ENCODE measurements around the gene MPG. TPM values are rescaled to one million over a fixed set of nuclear protein-coding genes. Genes with fewer than 3 reads are reported as not detected.

The MPG gene
- total RNA-seq, 2 donors from 2014 or later, result 111 to 138 TPM

DNA sequence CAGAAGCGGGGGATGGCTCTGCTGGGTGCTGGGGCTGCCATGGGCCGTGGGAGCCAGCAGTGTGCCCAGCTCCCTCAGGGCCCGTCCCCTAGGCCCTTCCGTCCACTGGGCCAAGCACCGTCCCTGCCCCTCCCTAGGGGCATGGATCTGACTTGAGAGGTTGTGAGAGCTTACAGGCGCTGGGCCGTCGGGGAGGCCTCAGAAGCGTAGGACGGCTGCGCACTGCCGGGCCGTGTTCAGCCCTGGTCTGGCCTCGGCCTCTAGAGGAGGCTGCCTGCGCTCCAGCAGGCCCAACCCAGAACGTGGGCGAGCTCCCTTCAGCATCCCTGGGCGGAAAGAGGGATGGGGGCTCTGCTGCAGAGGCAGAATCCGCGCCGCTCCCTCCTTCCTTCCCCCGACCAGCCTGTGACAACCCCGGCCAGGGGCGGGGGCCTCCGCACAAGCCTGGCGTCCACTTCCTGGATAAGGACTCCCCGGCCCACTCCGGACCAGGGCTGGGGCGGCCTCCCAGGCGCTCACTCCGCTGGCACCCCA lies 685 bp upstream of the MPG start:
- Histone ChIP-seq H3K27me3 (replicated peaks; ENCODE audit: insufficient read depth) (no peaks in the 10 kb centered on the region), H3K4me3 (peak overlapping the region; percentile 84 to 98), H3K27ac (peak overlapping the region; percentile 88 to 91), H3K9me3 (no peaks in the 10 kb centered on the region), H3K4me1 (replicated peaks) (peaks cover 29% of the 10 kb centered on the region), H3K36me3 (peaks cover 0 to 7% of the 10 kb centered on the region in 2 donors)
- WGBS, result 19% methylated on average over 28 of the region's 31 CpGs
- intact Hi-C loops (cut with DNase I), result no loop called here
- DNase-seq (ENCODE audit: low spot score), result no peak
- TF ChIP-seq POLR2A (IDR thresholded peaks at IDR 0.05), result no peak
- TF ChIP-seq CTCF (IDR thresholded peaks at IDR 0.05), result no peak
- TF ChIP-seq POLR2AphosphoS5 (IDR thresholded peaks at IDR 0.05), result no peak

DNA sequence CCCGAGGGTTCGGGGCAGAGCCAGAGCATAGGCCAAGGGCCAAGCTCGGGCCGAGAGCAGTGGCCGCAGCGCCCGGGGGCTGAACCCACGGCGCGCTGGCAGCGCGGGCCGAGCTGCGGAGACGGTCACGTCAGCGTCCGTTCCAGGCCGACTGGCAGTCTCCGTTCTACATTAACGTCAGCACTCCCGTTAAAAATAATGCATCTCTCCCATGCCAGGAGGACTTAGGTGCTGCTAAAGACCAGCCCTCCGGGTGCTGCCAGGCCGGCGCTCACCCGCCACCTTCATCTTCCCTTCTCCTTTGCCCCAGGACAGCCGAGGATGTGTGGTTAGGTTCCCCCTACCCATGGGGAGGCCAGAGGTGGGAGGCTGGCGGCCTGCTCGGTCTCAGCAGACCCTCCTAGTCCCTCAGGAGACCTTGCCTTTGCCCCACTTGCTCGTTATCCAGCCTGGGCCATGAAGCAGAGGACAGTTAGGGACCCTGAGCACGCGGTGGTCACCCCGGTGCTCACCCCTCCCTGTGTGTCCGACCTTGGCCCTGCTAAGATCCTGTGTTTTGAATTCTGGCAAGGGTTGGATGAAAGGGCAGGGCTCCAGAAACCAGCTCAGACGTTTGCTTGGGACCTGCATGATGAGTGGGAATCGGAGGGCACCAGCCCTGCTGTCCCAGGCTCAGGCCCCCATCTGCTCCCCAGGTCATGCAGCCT lies 572 bp downstream of the MPG start:
- no peak for DNase-seq (ENCODE audit: low spot score)
- Histone ChIP-seq H3K27me3 (replicated peaks; ENCODE audit: insufficient read depth) (no peaks in the 10 kb centered on the region), H3K9me3 (no peaks in the 10 kb centered on the region), H3K4me3 (peak overlapping the region; percentile 84 to 98), H3K36me3 (peaks cover 0 to 7% of the 10 kb centered on the region in 2 donors), H3K4me1 (replicated peaks) (peaks cover 22% of the 10 kb centered on the region), H3K27ac (peak overlapping the region; percentile 88 to 91)
- TF ChIP-seq CTCF (IDR thresholded peaks at IDR 0.05), result no peak
- TF ChIP-seq POLR2AphosphoS5 (IDR thresholded peaks at IDR 0.05), result peak; percentile 9
- no peak for TF ChIP-seq POLR2A (IDR thresholded peaks at IDR 0.05)
- WGBS, result 8% methylated on average over 24 of the region's 36 CpGs
- intact Hi-C loops (cut with DNase I), result no loop called here

- peaks cover 22% of the 10 kb centered on the region for H3K4me1 ChIP-seq (replicated peaks)
- H3K27ac ChIP-seq, result peak overlapping the region; percentile 88 to 91
- H3K9me3 ChIP-seq, result no peaks in the 10 kb centered on the region
- no peak for DNase-seq (ENCODE audit: low spot score)
- H3K4me3 ChIP-seq, result peak overlapping the region; percentile 84 to 98
- peaks cover 0 to 7% of the 10 kb centered on the region in 2 donors for H3K36me3 ChIP-seq
- no peak for TF ChIP-seq POLR2A (IDR thresholded peaks at IDR 0.05)
- TF ChIP-seq CTCF (IDR thresholded peaks at IDR 0.05), result no peak
- no peak for TF ChIP-seq POLR2AphosphoS5 (IDR thresholded peaks at IDR 0.05)
- 77% methylated on average over 31 of the region's 32 CpGs for WGBS
- no peaks in the 10 kb centered on the region for H3K27me3 ChIP-seq (replicated peaks; ENCODE audit: insufficient read depth)
- intact Hi-C loops (cut with DNase I), result no loop called here
These were observed 1.4 kb downstream of the MPG start for GRCh38 chr16:79151-80054.

GRCh38 chr16:83060-83603 lies 5.1 kb downstream of the MPG start:
- DNase-seq (ENCODE audit: low spot score), result no peak
- intact Hi-C loops (cut with DNase I), result no loop called here
- Histone ChIP-seq H3K27me3 (replicated peaks; ENCODE audit: insufficient read depth) (no peaks in the 10 kb centered on the region), H3K36me3 (peaks cover 0 to 7% of the 10 kb centered on the region in 2 donors), H3K4me1 (replicated peaks) (peaks cover 6% of the 10 kb centered on the region), H3K4me3 (no peak overlapping the region), H3K27ac (no peak overlapping the region), H3K9me3 (no peaks in the 10 kb centered on the region)
- TF ChIP-seq CTCF (IDR thresholded peaks at IDR 0.05), result no peak
- TF ChIP-seq POLR2AphosphoS5 (IDR thresholded peaks at IDR 0.05), result no peak
- TF ChIP-seq POLR2A (IDR thresholded peaks at IDR 0.05), result no peak
- 96% methylated on average over 30 of the region's 31 CpGs for whole genome bisulfite sequencing
